K562 (cell line): ENCODE results near the gene MUC5B. TPM values are rescaled to one million over a fixed set of nuclear protein-coding genes. Genes with fewer than 3 reads are reported as not detected.
A peak's percentile ranks its signal among the peaks of the same experiment; 100 is the strongest.

ENCODE experiments used
- ATAC-seq: fragments of 200-7000 bp; cut with Tn5 transposase; 3 replicates; pipeline ENCODE4 v1.9.1; 2020; ENCODE audit warnings: moderate library complexity
- BruUV-seq: library from RNA; stranded (reverse); fragments of 400-500 nt; replicated peaks from 2 replicates; lab custom pipeline; 2021; lab: Mats Ljungman, UMichigan
- CTCF ChIA-PET: fragments of 300-600 bp; formaldehyde crosslinking; extraction: SDS; loops from one replicate; lab custom pipeline; 2021; ENCODE audit warnings: low intra/inter-chr PET ratio; lab: Yijun Ruan, JAX
- POLR2A ChIA-PET: fragments of 300-600, 350-650 bp; sonication (Branson Sonifier 250); formaldehyde crosslinking; extraction: SDS; loops from one replicate; lab custom pipeline; 2021; ENCODE audit warnings: antibody characterized with exemption, inconsistent platforms; lab: Yijun Ruan, JAX
- DNase-seq, 4 experiments: peaks; one replicate each; pipeline versions ENCODE4 v3.0.0 to v3.0.0-alpha.2; 2011 to 2018; ENCODE audit warnings: low spot score in 3 of 4, mixed read lengths in 3 of 4; ENCODE audit errors: extremely low read depth in 1 of 4
- FAIRE-seq: peaks from 2 replicates; lab custom pipeline; 2011; peaks lifted over from hg19 to GRCh38; lab: Jason Lieb, UNC
- H2AFZ ChIP-seq: 2 replicates; pipeline ENCODE4 v1.6.0; 2011; ENCODE audit warnings: low read depth, low read length, control low read depth, inconsistent platforms
- H3K27ac ChIP-seq: fragments of 200-600 bp; 3 replicates; pipeline ENCODE4 v1.8.0; 2011; ENCODE audit warnings: low read depth, mild to moderate bottlenecking, control low read depth, inconsistent platforms, low read length, moderate library complexity, mixed read lengths; ENCODE audit errors: extremely low read depth
- H3K27me3 ChIP-seq, 2 experiments: fragments of 300-600 bp in 1 of 2; 2 replicates in 1 of 2; 3 replicates in 1 of 2; pipeline versions ENCODE4 v1.6.0 to v1.8.0; 2011; ENCODE audit warnings: inconsistent platforms in 2 of 2, low read length in 2 of 2, mild to moderate bottlenecking in 1 of 2, mixed read lengths in 1 of 2, moderate library complexity in 1 of 2; ENCODE audit not compliant: control insufficient read depth in 2 of 2, insufficient read depth in 2 of 2
- H3K36me3 ChIP-seq: fragments of 300-600 bp; 3 replicates; pipeline ENCODE4 v1.8.0; 2011; ENCODE audit warnings: mild to moderate bottlenecking, low read length, inconsistent platforms; ENCODE audit not compliant: control insufficient read depth, insufficient read depth
- H3K4me1 ChIP-seq, 2 experiments: fragments of 200-600 bp in 1 of 2; replicated peaks in 1 of 2; 2 replicates in 1 of 2; 3 replicates in 1 of 2; pipeline versions ENCODE4 v1.5.1 to v1.8.0; 2011; ENCODE audit warnings: inconsistent platforms in 2 of 2, low read length in 2 of 2, mild to moderate bottlenecking in 1 of 2, mixed read lengths in 1 of 2, moderate library complexity in 1 of 2; ENCODE audit not compliant: control insufficient read depth in 2 of 2, insufficient read depth in 2 of 2
- H3K4me2 ChIP-seq: 2 replicates; pipeline ENCODE4 v1.6.1; 2011; ENCODE audit warnings: low read length, control low read depth, inconsistent platforms, mixed read lengths; ENCODE audit not compliant: insufficient read depth
- H3K4me3 ChIP-seq: fragments of 200-600 bp; sonication (generic), shearing (Covaris generic); 2 replicates; pipeline ENCODE4 v1.5.1; 2016; ENCODE audit warnings: control low read depth, inconsistent platforms
- H3K79me2 ChIP-seq: fragments of 200-600 bp; 3 replicates; pipeline ENCODE4 v1.8.0; 2011; ENCODE audit warnings: low read length, inconsistent platforms; ENCODE audit not compliant: control insufficient read depth, insufficient read depth
- H3K9ac ChIP-seq, 2 experiments: 2 replicates each; pipeline versions ENCODE4 v1.6.0 to v1.6.1; 2011; ENCODE audit warnings: low read depth in 2 of 2, low read length in 2 of 2, control low read depth in 1 of 2, inconsistent platforms in 1 of 2, mild to moderate bottlenecking in 1 of 2, mixed read lengths in 1 of 2; ENCODE audit not compliant: insufficient read depth in 1 of 2
- H3K9me1 ChIP-seq: one replicate; pipeline ENCODE4 v1.6.0; 2011; ENCODE audit warnings: inconsistent platforms, mild to moderate bottlenecking, low read length, moderate library complexity; ENCODE audit not compliant: control insufficient read depth, insufficient read depth
- H3K9me3 ChIP-seq: replicated peaks from 2 replicates; pipeline ENCODE4 v1.5.1; 2011; ENCODE audit warnings: low read depth, low read length, inconsistent platforms; ENCODE audit not compliant: control insufficient read depth, insufficient read depth
- H4K20me1 ChIP-seq: replicated peaks from 2 replicates; pipeline ENCODE4 v1.6.1; 2011; ENCODE audit warnings: low read length, inconsistent platforms, mixed read lengths; ENCODE audit not compliant: control insufficient read depth, insufficient read depth
- BCL6 ChIP-seq: fragments of 250-450 bp; sonication (Bioruptor Pico); IDR thresholded peaks from 2 replicates; pipeline ENCODE4 v1.4.0; 2020
- NUFIP1 ChIP-seq: fragments of 450-650 bp; IDR thresholded peaks from 2 replicates; pipeline ENCODE4 v1.6.1; 2018; ENCODE audit not compliant: partially characterized antibody
- PHB2 ChIP-seq: fragments of 450-650 bp; IDR thresholded peaks from 2 replicates; pipeline ENCODE4 v1.6.1; 2017; ENCODE audit warnings: low read depth
- POLR2B ChIP-seq: fragments of 450-650 bp; IDR thresholded peaks from 2 replicates; pipeline ENCODE4 v1.6.1; 2018; ENCODE audit warnings: low read depth; ENCODE audit not compliant: partially characterized antibody
- RFX7 ChIP-seq: fragments of 250-450 bp; sonication (Bioruptor Pico); IDR thresholded peaks from 2 replicates; pipeline ENCODE4 v1.5.1; 2021; ENCODE audit warnings: mild to moderate bottlenecking
- ZNF239 ChIP-seq: fragments of 250-450 bp; sonication (Bioruptor Pico); IDR thresholded peaks from 2 replicates; pipeline ENCODE4 v1.4.0; 2020; ENCODE audit warnings: mild to moderate bottlenecking
- ZNF408 ChIP-seq: fragments of 250-450 bp; sonication (Bioruptor Pico); IDR thresholded peaks from 2 replicates; pipeline ENCODE4 v1.4.0; 2020; ENCODE audit warnings: low read depth, mild to moderate bottlenecking, moderate library complexity
- ZNF696 ChIP-seq: fragments of 250-450 bp; sonication (Bioruptor Pico); conservative IDR thresholded peaks from 2 replicates; pipeline ENCODE4 v1.4.0; 2020; ENCODE audit warnings: mild to moderate bottlenecking, moderate library complexity
- WGBS: fragments of 100-300 bp; shearing (Covaris generic); methylation state at CpG from one replicate; pipeline ENCODE4 v1.1.6; 2016; ENCODE audit warnings: low coverage, mixed read lengths; ENCODE audit not compliant: insufficient coverage; ENCODE audit errors: missing lambda C conversion rate; 5-methylcytosine and 5-hydroxymethylcytosine counted together
- in situ Hi-C: fragments of 300-500 bp; cut with MboI; formaldehyde crosslinking; loops from 4 replicates; pipeline ENCODE4 v1.15.0; 2018; ENCODE audit warnings: inconsistent platforms, mixed read lengths
- intact Hi-C: fragments of 100-400 bp; cut with micrococcal nuclease; formaldehyde crosslinking; loops from 2 replicates; pipeline ENCODE4 v1.14.2; 2022
- polyA plus RNA-seq, 8 experiments: library from polyadenylated mRNA; depleted of rRNA in 4 of 8; stranded (reverse) in 5 of 8; unstranded in 3 of 8; fragments of >200 nt; fragmentation: Nextera tagmentation in 2 of 8; fragmentation: Illumina TruSeq in 1 of 8; extraction: Ambion mirVana in 2 of 8; extraction: Trizol in 1 of 8; gene quantifications; 2 replicates each; pipeline versions ENCODE4 v1.2.1 to v1.2.3, GENCODE V29; 2011 to 2014; ENCODE audit warnings: inconsistent platforms in 1 of 8, missing spikeins in 1 of 8
- total RNA-seq, 7 experiments: library from RNA; depleted of rRNA in 6 of 7; stranded (reverse); fragments of >200 nt in 6 of 7; fragmentation: Illumina TruSeq in 2 of 7; extraction: Trizol in 2 of 7; gene quantifications; 2 replicates each; pipeline versions ENCODE4 v1.2.1 to v1.2.3, GENCODE V29; 2011 to 2021; ENCODE audit warnings: low replicate concordance in 1 of 7
- TF ChIP-seq, protein P1 (sequence below): sonication (generic); formaldehyde crosslinking; IDR thresholded peaks from 2 replicates; pipeline ENCODE4 v1.9.0; 2022; ENCODE audit warnings: mild to moderate bottlenecking, missing genetic modification reagents
- TF ChIP-seq, protein P2 (sequence below): fragments of 450-650 bp; formaldehyde crosslinking; IDR thresholded peaks from 2 replicates; pipeline ENCODE4 v1.4.0; 2020; ENCODE audit warnings: mild to moderate bottlenecking, moderate library complexity
- TF ChIP-seq, protein P3 (sequence below): fragments of 450-650 bp; IDR thresholded peaks from 2 replicates; pipeline ENCODE4 v1.6.1; 2014; ENCODE audit warnings: low read depth, mild to moderate bottlenecking, moderate library complexity, borderline replicate concordance

Gene MUC5B
- total and polyA plus RNA-seq, 9 of the 15 experiments (the other 6 are each of a cell fraction or from before 2014, with no cell fraction given), result 0.04 to 0.95 TPM; not detected in 7

- H3K9me1 ChIP-seq, result peaks cover 8% of the 10 kb centered on the region
- no peaks in the 10 kb centered on the region for H3K9me3 ChIP-seq
- no peak overlapping the region for H3K27ac ChIP-seq
- no TSS peak for BruUV-seq
- no peaks in the 10 kb centered on the region for H4K20me1 ChIP-seq
- H3K4me1 ChIP-seq, result peaks cover 0 to 16% of the 10 kb centered on the region in 2 experiments; a peak in 2 of 5 replicates
- H3K27me3 ChIP-seq, result no peaks in the 10 kb centered on the region
- POLR2A ChIA-PET, result no interaction called here
- DNase-seq, result no peak
- peak overlapping the region in 1 of 2 experiments; percentile 19; a peak in 1 of 4 replicates for H3K9ac ChIP-seq
- in situ Hi-C loops, result no loop called here
- intact Hi-C loops, result no loop called here
- 60% methylated on average over 24 of the region's 27 CpGs for WGBS
- CTCF ChIA-PET, result no interaction called here
- peaks cover 28% of the 10 kb centered on the region; the same call in 2 of the 3 replicates for H3K36me3 ChIP-seq
- no peak overlapping the region for H3K4me2 ChIP-seq
- no peaks in the 10 kb centered on the region for H3K79me2 ChIP-seq
- H2AFZ ChIP-seq, result no peak overlapping the region
- no peak for TF ChIP-seq NUFIP1
- no peak for TF ChIP-seq POLR2B
- TF ChIP-seq ZNF239 (CRISPR knock-in tag), result no peak
- TF ChIP-seq ZNF408 (CRISPR knock-in tag), result no peak
- no peak for TF ChIP-seq RFX7 (CRISPR knock-in tag)
- TF ChIP-seq, protein P1, sequence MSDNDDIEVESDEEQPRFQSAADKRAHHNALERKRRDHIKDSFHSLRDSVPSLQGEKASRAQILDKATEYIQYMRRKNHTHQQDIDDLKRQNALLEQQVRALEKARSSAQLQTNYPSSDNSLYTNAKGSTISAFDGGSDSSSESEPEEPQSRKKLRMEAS, result no peak
- no peak for TF ChIP-seq PHB2
- TF ChIP-seq ZNF696 (CRISPR knock-in tag), result no peak
- no peak for TF ChIP-seq BCL6
- TF ChIP-seq, protein P2, sequence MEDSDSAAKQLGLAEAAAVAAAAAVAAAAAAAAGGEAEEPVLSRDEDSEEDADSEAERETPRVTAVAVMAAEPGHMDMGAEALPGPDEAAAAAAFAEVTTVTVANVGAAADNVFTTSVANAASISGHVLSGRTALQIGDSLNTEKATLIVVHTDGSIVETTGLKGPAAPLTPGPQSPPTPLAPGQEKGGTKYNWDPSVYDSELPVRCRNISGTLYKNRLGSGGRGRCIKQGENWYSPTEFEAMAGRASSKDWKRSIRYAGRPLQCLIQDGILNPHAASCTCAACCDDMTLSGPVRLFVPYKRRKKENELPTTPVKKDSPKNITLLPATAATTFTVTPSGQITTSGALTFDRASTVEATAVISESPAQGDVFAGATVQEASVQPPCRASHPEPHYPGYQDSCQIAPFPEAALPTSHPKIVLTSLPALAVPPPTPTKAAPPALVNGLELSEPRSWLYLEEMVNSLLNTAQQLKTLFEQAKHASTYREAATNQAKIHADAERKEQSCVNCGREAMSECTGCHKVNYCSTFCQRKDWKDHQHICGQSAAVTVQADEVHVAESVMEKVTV (CRISPR knock-in tag), result no peak
- TF ChIP-seq, protein P3, sequence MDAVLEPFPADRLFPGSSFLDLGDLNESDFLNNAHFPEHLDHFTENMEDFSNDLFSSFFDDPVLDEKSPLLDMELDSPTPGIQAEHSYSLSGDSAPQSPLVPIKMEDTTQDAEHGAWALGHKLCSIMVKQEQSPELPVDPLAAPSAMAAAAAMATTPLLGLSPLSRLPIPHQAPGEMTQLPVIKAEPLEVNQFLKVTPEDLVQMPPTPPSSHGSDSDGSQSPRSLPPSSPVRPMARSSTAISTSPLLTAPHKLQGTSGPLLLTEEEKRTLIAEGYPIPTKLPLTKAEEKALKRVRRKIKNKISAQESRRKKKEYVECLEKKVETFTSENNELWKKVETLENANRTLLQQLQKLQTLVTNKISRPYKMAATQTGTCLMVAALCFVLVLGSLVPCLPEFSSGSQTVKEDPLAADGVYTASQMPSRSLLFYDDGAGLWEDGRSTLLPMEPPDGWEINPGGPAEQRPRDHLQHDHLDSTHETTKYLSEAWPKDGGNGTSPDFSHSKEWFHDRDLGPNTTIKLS, result no peak
- ATAC-seq, result no peak
- no peak overlapping the region for H3K4me3 ChIP-seq
- no peak for FAIRE-seq
Observed at GRCh38 chr11:1277936-1278512, 55.2 kb downstream of the MUC5B start.
